ENCODE measurements around the gene CREB1. TPM values are rescaled to one million over a fixed set of nuclear protein-coding genes. Genes with fewer than 3 reads are reported as not detected.
"Not testable (repeated sequence)": the region's sequence is repeated elsewhere in the genome, so short reads cannot be mapped to it uniquely, and the experiment has no call there.

Gene CREB1
- total RNA-seq (2014; rRNA removed; shearing (Covaris generic)) = 31.9 and 34.6 TPM in 2 replicates
- polyA plus RNA-seq (2015; cell fraction: cytosol; rRNA removed) = 17.3 and 35.2 TPM in 2 replicates
- polyA plus RNA-seq (2015; cell fraction: nucleus; rRNA removed) = 55.9 and 74.8 TPM in 2 replicates

DNA sequence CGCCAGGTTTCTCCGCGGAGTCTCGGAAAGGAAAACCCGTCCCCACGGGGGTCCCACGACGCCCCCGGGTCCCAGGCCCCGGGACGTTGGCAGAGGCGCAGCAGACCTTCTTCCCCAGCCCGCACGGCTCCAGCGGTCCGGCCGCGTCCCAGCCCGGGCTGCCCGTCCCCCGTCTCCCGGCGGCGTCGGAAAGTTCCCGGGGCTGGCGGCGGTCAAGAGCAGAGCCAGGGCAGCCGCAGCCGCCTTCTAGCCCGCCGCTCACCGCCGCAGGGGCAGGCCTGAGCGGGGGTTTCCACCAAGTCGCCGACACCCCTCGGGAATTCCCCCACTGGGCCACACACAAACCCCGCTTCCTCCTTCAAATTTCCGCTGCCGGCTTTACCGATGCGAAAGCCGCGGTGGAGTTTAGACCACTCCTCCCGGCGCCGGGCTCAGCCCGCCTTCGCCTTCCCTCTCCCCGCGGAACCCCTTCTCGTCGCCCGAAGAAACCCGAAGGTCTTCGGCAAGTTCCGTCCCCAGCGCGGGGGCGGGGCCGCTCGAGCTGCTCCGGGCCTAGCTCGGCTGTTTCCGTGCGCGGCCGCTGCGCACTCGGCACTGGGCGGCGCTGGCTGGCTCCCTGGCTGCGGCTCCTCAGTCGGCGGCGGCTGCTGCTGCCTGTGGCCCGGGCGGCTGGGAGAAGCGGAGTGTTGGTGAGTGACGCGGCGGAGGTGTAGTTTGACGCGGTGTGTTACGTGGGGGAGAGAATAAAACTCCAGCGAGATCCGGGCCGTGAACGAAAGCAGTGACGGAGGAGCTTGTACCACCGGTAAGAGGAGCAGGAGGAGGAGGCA, at the start of gene CREB1:
Gene CREB1, plus strand, starts transcription at position 633 of the 830 bp plus-strand sequence. CDS start 25,674 bp downstream, outside the sequence.
- in situ Hi-C loops (cut with HindIII; ENCODE audit: low pct_unique_long_range_greater_than_20kb, low sequenced_read_pairs) = no loop called here

GRCh38 chr2:207480521-207481040, 49.2 kb upstream of the CREB1 start:
- in situ Hi-C loops (cut with HindIII; ENCODE audit: low pct_unique_long_range_greater_than_20kb, low sequenced_read_pairs) = no loop called here
- no peak for DNase-seq (ENCODE audit: low read depth, low spot score)

More for the DNA sequence above, at the start of gene CREB1:
- DNase-seq (ENCODE audit: low read depth, low spot score) = peak; percentile 95

DNA sequence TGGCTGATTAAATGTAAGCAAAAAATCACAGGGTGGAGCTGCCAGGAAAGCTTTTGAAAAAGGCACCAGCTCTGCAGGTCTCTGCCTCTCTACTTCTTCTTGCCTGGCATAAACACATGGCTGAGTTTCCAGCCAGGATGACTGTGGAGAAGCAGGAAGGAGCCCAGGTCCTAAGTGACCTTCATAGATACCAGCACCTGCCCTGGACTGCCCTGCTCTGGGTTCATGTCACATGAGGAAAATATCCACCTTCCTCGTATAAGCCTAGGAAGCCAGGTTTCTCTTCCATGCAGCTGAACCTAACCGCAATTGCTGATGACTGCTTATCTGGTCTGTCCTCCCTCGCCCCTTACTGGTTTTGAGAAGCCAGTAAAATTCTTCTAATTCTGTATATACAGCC, 47.8 kb upstream of the CREB1 start:
- DNase-seq (ENCODE audit: low read depth, low spot score) = no peak
- in situ Hi-C loops (cut with HindIII; ENCODE audit: low pct_unique_long_range_greater_than_20kb, low sequenced_read_pairs) = no loop called here

GRCh38 chr2:207482630-207483029, 47.1 kb upstream of the CREB1 start:
- DNase-seq (ENCODE audit: low read depth, low spot score) = no peak
- in situ Hi-C loops (cut with HindIII; ENCODE audit: low pct_unique_long_range_greater_than_20kb, low sequenced_read_pairs) = no loop called here

DNA sequence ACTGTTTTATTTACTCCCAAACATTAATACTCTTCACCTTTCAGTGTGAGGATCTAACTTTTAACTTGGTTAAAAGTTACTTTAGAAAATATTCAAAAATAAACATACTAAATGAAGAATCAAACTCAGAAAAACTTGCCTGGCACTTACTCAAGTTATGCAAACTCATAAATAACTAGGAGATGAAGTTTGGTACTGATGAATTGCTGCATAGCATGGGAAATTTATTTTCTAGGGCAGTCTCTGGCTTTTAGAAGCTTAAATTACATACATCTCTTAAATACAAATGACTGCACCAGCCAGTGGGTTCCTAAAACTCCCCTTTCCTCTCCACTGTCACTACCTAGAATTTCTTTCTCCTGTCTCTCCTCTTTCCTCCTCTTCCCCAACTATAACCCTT, 46.7 kb upstream of the CREB1 start:
- in situ Hi-C loops (cut with HindIII; ENCODE audit: low pct_unique_long_range_greater_than_20kb, low sequenced_read_pairs) = no loop called here
- no peak for DNase-seq (ENCODE audit: low read depth, low spot score)

DNA sequence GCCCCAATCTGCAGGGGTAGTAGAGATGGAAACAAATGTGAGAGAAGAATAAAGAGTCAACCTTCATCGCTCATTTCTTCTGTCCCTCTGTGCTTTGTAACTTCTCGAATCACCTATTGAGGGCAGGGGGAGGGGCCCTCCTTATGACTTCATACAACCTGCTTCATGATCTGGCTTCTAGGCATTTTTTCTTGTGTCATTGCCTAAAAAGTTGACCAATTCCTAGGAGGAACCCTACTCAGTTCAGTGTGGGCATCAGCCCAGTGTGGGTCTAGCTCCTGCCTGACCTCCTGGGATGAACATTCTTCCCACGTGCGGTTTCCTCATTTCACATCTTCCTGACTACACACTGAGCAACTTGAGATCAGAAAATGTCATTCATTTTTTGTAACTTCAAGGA, 46.3 kb upstream of the CREB1 start:
- no peak for DNase-seq (ENCODE audit: low read depth, low spot score)
- in situ Hi-C loops (cut with HindIII; ENCODE audit: low pct_unique_long_range_greater_than_20kb, low sequenced_read_pairs) = no loop called here

GRCh38 chr2:207484444-207485391, 45.0 kb upstream of the CREB1 start:
- in situ Hi-C loops (cut with HindIII; ENCODE audit: low pct_unique_long_range_greater_than_20kb, low sequenced_read_pairs) = no loop called here
- DNase-seq (ENCODE audit: low read depth, low spot score) = no peak

DNA sequence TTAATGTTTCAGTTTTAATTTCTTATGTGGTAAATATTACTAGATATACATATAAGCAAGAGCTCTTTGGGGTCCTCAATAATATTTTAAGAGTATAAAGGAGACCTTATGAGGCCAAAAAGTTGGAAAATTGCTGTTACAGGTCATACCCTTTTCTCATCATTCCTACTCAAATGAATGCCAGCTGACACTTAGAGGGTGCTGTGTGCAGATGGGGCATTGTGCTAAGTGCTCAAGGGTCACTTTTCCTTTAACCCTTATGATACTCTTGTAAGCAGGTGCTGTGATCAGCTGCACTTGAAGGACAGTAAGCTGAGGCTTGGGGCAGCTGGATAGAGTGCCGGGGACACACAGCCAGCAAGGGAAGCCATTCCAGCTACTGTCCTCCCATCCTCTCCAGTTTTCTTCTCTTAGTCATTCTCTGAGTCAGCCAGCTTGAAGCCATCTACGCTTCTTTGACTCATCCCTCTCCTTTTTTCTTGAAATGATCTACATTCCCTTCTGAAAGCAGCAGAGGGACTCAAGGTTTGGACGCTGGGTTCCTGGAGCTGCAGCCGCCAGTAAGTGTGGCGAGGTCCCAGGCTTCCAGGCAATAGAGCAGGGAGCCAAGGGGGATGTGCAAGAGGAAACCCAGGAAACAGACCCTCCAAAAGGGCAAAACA, 42.0 kb upstream of the CREB1 start:
- in situ Hi-C loops (cut with HindIII; ENCODE audit: low pct_unique_long_range_greater_than_20kb, low sequenced_read_pairs) = no loop called here
- no peak for DNase-seq (ENCODE audit: low read depth, low spot score)

- in situ Hi-C loops (cut with HindIII; ENCODE audit: low pct_unique_long_range_greater_than_20kb, low sequenced_read_pairs) = no loop called here
- no peak for DNase-seq (ENCODE audit: low read depth, low spot score)
Measured at GRCh38 chr2:207489251-207489650, 40.5 kb upstream of the CREB1 start.

- DNase-seq (ENCODE audit: low read depth, low spot score) = no peak
- in situ Hi-C loops (cut with HindIII; ENCODE audit: low pct_unique_long_range_greater_than_20kb, low sequenced_read_pairs) = no loop called here
Measured at GRCh38 chr2:207490441-207490840, 39.3 kb upstream of the CREB1 start.

GRCh38 chr2:207491086-207491485, 38.7 kb upstream of the CREB1 start:
- DNase-seq (ENCODE audit: low read depth, low spot score) = no peak
- in situ Hi-C loops (cut with HindIII; ENCODE audit: low pct_unique_long_range_greater_than_20kb, low sequenced_read_pairs) = no loop called here

GRCh38 chr2:207491956-207492355, 37.8 kb upstream of the CREB1 start:
- in situ Hi-C loops (cut with HindIII; ENCODE audit: low pct_unique_long_range_greater_than_20kb, low sequenced_read_pairs) = no loop called here

DNA sequence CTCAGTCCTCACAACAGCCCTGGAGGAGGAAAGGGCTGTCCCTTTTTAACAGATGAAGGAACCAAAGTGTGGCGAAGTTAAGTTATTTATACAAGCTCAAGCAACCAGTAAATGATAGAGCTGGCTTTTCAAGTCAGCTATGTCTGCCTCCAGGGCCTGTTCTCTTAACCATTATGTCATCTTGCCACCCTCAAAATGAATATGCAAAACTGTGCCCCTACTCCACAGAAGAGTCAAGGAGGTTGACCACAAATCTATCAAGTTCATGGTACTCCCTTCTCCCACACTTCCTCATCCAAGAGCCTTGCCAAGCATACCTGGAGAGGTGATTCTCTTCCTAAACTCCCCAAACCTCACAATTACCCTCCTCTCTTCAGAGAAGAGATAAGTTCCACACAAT, 37.3 kb upstream of the CREB1 start:
- in situ Hi-C loops (cut with HindIII; ENCODE audit: low pct_unique_long_range_greater_than_20kb, low sequenced_read_pairs) = no loop called here
- DNase-seq (ENCODE audit: low read depth, low spot score) = no peak

More at GRCh38 chr2:207491956-207492355, 37.8 kb upstream of the CREB1 start:
- no peak for DNase-seq (ENCODE audit: low read depth, low spot score)

DNA sequence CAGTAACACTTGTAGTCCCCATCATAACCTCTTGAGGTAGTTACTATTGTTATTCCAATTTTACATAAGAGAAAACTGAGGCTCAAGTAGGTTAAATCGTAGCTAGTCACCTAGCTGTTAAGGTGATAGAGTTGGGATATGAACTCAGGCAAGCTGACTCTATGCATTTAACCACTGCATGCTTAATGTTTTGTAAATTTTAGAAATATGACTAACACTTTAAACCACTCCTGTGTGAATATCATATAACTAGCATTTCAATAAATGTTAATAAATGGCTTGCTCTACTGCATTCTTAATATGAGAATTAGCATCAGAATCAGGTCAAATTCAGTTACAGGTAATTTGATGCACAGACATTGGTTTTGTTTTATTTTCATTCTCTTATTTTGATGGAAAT, 35.6 kb upstream of the CREB1 start:
- in situ Hi-C loops (cut with HindIII; ENCODE audit: low pct_unique_long_range_greater_than_20kb, low sequenced_read_pairs) = no loop called here
- DNase-seq (ENCODE audit: low read depth, low spot score) = no peak

- in situ Hi-C loops (cut with HindIII; ENCODE audit: low pct_unique_long_range_greater_than_20kb, low sequenced_read_pairs); DNase-seq (ENCODE audit: low read depth, low spot score): not testable (repeated sequence)
Measured at GRCh38 chr2:207496936-207497335, 32.8 kb upstream of the CREB1 start.

GRCh38 chr2:207497596-207497995, 32.2 kb upstream of the CREB1 start:
- in situ Hi-C loops (cut with HindIII; ENCODE audit: low pct_unique_long_range_greater_than_20kb, low sequenced_read_pairs) = no loop called here
- DNase-seq (ENCODE audit: low read depth, low spot score) = no peak

GRCh38 chr2:207498427-207498826, 31.3 kb upstream of the CREB1 start:
- in situ Hi-C loops (cut with HindIII; ENCODE audit: low pct_unique_long_range_greater_than_20kb, low sequenced_read_pairs) = no loop called here
- DNase-seq (ENCODE audit: low read depth, low spot score) = no peak
